HEK293 (cell line): Measurements from ENCODE around the gene GTF2A1.

Experiments used
- YY2 ChIP-seq: fragments of 450-650 bp; formaldehyde crosslinking; IDR thresholded peaks from 2 replicates; pipeline ENCODE4 v1.5.1; 2016; ENCODE audit warnings: missing biosample characterization, missing genetic modification characterization
- ZNF10 ChIP-seq: fragments of 450-650 bp; formaldehyde crosslinking; IDR thresholded peaks from 2 replicates; pipeline ENCODE4 v1.5.1; 2017; ENCODE audit warnings: missing biosample characterization, missing genetic modification characterization
- ZNF600 ChIP-seq: fragments of 450-650 bp; formaldehyde crosslinking; IDR thresholded peaks from 2 replicates; pipeline ENCODE4 v1.5.1; 2016; ENCODE audit warnings: missing biosample characterization, missing genetic modification characterization
- TF ChIP-seq, protein P1 (sequence below): fragments of 450-650 bp; formaldehyde crosslinking; IDR thresholded peaks from 2 replicates; pipeline ENCODE4 v1.5.1; 2016; ENCODE audit warnings: missing biosample characterization, missing genetic modification characterization, borderline replicate concordance

DNA sequence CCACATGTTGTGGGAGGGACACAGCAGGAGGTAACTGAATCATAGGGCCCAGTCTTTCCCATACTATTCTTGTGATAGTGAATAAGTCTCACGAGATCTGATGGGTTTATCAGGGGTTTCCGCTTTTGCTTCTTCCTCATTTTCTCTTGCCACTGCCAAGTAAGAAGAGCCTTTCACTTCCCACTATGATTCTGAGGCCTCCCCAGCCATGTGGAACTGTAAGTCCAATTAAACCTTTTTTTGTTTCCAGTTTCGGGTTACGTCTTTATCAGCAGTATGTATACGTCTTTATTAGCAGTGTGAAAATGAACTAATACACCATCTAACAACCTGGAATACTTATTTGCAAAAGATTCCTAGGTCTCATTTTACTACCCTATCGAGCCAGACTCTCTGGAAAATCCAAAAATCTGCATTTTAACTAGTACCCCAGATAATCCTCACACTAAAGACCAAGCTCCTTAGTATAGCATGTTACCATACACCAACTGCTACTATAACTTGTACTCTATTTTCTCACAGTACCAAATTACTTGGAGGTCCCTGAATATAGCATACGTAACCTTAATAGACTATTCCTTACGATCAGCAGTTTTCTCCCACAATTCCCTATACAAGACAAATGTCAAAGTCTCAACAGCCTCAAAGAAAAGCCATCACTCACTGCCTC lies 11.5 kb downstream of the GTF2A1 start:
- TF ChIP-seq ZNF10 (tag by site-specific recombination) (no peak), YY2 (no peak), ZNF600 (tag by site-specific recombination) (no peak)
- TF ChIP-seq, protein P1, sequence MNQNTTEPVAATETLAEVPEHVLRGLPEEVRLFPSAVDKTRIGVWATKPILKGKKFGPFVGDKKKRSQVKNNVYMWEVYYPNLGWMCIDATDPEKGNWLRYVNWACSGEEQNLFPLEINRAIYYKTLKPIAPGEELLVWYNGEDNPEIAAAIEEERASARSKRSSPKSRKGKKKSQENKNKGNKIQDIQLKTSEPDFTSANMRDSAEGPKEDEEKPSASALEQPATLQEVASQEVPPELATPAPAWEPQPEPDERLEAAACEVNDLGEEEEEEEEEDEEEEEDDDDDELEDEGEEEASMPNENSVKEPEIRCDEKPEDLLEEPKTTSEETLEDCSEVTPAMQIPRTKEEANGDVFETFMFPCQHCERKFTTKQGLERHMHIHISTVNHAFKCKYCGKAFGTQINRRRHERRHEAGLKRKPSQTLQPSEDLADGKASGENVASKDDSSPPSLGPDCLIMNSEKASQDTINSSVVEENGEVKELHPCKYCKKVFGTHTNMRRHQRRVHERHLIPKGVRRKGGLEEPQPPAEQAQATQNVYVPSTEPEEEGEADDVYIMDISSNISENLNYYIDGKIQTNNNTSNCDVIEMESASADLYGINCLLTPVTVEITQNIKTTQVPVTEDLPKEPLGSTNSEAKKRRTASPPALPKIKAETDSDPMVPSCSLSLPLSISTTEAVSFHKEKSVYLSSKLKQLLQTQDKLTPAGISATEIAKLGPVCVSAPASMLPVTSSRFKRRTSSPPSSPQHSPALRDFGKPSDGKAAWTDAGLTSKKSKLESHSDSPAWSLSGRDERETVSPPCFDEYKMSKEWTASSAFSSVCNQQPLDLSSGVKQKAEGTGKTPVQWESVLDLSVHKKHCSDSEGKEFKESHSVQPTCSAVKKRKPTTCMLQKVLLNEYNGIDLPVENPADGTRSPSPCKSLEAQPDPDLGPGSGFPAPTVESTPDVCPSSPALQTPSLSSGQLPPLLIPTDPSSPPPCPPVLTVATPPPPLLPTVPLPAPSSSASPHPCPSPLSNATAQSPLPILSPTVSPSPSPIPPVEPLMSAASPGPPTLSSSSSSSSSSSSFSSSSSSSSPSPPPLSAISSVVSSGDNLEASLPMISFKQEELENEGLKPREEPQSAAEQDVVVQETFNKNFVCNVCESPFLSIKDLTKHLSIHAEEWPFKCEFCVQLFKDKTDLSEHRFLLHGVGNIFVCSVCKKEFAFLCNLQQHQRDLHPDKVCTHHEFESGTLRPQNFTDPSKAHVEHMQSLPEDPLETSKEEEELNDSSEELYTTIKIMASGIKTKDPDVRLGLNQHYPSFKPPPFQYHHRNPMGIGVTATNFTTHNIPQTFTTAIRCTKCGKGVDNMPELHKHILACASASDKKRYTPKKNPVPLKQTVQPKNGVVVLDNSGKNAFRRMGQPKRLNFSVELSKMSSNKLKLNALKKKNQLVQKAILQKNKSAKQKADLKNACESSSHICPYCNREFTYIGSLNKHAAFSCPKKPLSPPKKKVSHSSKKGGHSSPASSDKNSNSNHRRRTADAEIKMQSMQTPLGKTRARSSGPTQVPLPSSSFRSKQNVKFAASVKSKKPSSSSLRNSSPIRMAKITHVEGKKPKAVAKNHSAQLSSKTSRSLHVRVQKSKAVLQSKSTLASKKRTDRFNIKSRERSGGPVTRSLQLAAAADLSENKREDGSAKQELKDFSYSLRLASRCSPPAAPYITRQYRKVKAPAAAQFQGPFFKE: no peak
